ENCODE data around the gene TOX3. TPM values are rescaled to one million over a fixed set of nuclear protein-coding genes. Genes with fewer than 3 reads are reported as not detected.

Gene TOX3
- total and polyA plus RNA-seq, 2 of the 8 experiments (the other 6 are each of a cell fraction or from before 2014, with no cell fraction given): 16.7 to 31.2 TPM

- 60% methylated on average over 3 of the region's 3 CpGs; no CpG with 5 or more reads in 1 of the 2 experiments for WGBS, 2 experiments (ENCODE audit: extremely low coverage in 1 of 2, insufficient coverage in 1 of 2, insufficient read length in 1 of 2, insufficient replicate concordance in 2 of 2, low coverage in 1 of 2, low lambda C conversion rate in 2 of 2, missing lambda C conversion rate in 1 of 2)
- no peak overlapping the region for H2BK120ac ChIP-seq (replicated peaks; ENCODE audit: low read depth, low read length)
- no peak overlapping the region for H3K4ac ChIP-seq (replicated peaks; ENCODE audit: insufficient read length, low read depth, low read length)
- H3K4me2 ChIP-seq (ENCODE audit: insufficient read depth in 1 of 2, low read depth in 2 of 2, low read length in 2 of 2): peak overlapping the region in 1 of 2 experiments; percentile 5; a peak in 3 of 4 replicates
- H3K79me2 ChIP-seq (ENCODE audit: control insufficient read depth in 1 of 2, insufficient read depth in 2 of 2, low read length in 2 of 2): peaks cover 0 to 50% of the 10 kb centered on the region in 2 experiments; a peak in 3 of 4 replicates
- peaks cover 2 to 17% (median 4%) of the 10 kb centered on the region in 4 experiments; a peak in 4 of 7 replicates for H3K4me1 ChIP-seq (replicated peaks in 1 of 4; ENCODE audit: control insufficient read depth in 3 of 4, insufficient read depth in 4 of 4, low read length in 3 of 4)
- H3K9me3 ChIP-seq (ENCODE audit: insufficient read depth in 2 of 2, low read depth in 1 of 2, low read length in 1 of 2): no peaks in the 10 kb centered on the region
- H3K56ac ChIP-seq (replicated peaks; ENCODE audit: insufficient read length, low read depth, low read length): no peak overlapping the region
- H3K23ac ChIP-seq (ENCODE audit: insufficient read length): no peak overlapping the region
- DNase-seq (ENCODE audit: low read depth in 1 of 2, low spot score in 2 of 2) (no peak), FAIRE-seq (no peak)
- no peak overlapping the region for H3K9ac ChIP-seq (replicated peaks in 1 of 4; ENCODE audit: extremely low read depth in 1 of 4, low read depth in 3 of 4, low read length in 3 of 4)
- H2BK20ac ChIP-seq (ENCODE audit: low read length): no peak overlapping the region
- H2BK12ac ChIP-seq (ENCODE audit: low read depth, low read length): no peak overlapping the region
- no peak overlapping the region for H3K27ac ChIP-seq (ENCODE audit: low read depth, low read length)
- CTCF ChIA-PET (ENCODE audit: partially characterized antibody): interaction anchor here (1.1 to 1.4 kb wide), 6 partner anchors 9 to 445 kb away, joined by 3 to 5 read pairs (median 4); no protein-coding TSS in a partner anchor
- no peak overlapping the region for H3K4me3 ChIP-seq (ENCODE audit: extremely low read depth in 1 of 4, insufficient read depth in 2 of 4, low read depth in 3 of 4, low read length in 4 of 4)
- H3K18ac ChIP-seq (ENCODE audit: extremely low read depth, low read length): no peak overlapping the region
- TF ChIP-seq TCF12 (IDR thresholded peaks at IDR 0.05; ENCODE audit: low read depth, low read length): no peak
- TF ChIP-seq SP1 (IDR thresholded peaks at IDR 0.05; ENCODE audit: low read depth, low read length): no peak
- TF ChIP-seq SUZ12 (IDR thresholded peaks at IDR 0.05; ENCODE audit: low read length): no peak
- peak; percentile 76 for TF ChIP-seq JUND (IDR thresholded peaks at IDR 0.05; ENCODE audit: low read length)
- H3K36me3 ChIP-seq (ENCODE audit: control insufficient read depth in 2 of 4, insufficient read depth in 4 of 4, low read length in 3 of 4): peaks cover 0 to 18% (median 0%) of the 10 kb centered on the region in 4 experiments; a peak in 2 of 8 replicates
- H4K5ac ChIP-seq (ENCODE audit: insufficient read length, low read depth, low read length): no peak overlapping the region
- H3K23me2 ChIP-seq (ENCODE audit: low read depth, low read length): no peaks in the 10 kb centered on the region
- H3K79me1 ChIP-seq (ENCODE audit: low read depth, low read length): no peaks in the 10 kb centered on the region; the same call in 1 of the 2 replicates
- no peak overlapping the region for H3K14ac ChIP-seq (ENCODE audit: insufficient read length)
- H4K20me1 ChIP-seq (replicated peaks in 1 of 2; ENCODE audit: control insufficient read depth in 1 of 2, insufficient read depth in 2 of 2, low read length in 2 of 2): no peaks in the 10 kb centered on the region
- no peak overlapping the region for H2AFZ ChIP-seq (ENCODE audit: low read length)
- no peak overlapping the region for H4K8ac ChIP-seq (ENCODE audit: extremely low read depth, insufficient read depth, low read length)
- no peak overlapping the region for H2BK15ac ChIP-seq (ENCODE audit: low read length)
- POLR2A ChIA-PET (ENCODE audit: partially characterized antibody): interaction anchor here (0.6 to 1.5 kb wide), 3 partner anchors 14 to 78 kb away, joined by 3 to 5 read pairs (median 3); no protein-coding TSS in a partner anchor
- no peak overlapping the region for H2BK5ac ChIP-seq (ENCODE audit: low read depth, low read length)
- no peaks in the 10 kb centered on the region for H3K27me3 ChIP-seq (replicated peaks in 1 of 4; ENCODE audit: control insufficient read depth in 3 of 4, extremely low read depth in 1 of 4, insufficient read depth in 3 of 4, low read length in 3 of 4)
- H4K91ac ChIP-seq (replicated peaks; ENCODE audit: insufficient read length, low read length): no peak overlapping the region
- no peak overlapping the region for H2AK5ac ChIP-seq (ENCODE audit: low read depth, low read length)
Measured at GRCh38 chr16:52469775-52470174, 77.2 kb downstream of the TOX3 start.

All from H1 (cell line).